ENCODE measurements around the gene NDUFB10. TPM values are rescaled to one million over a fixed set of nuclear protein-coding genes. Genes with fewer than 3 reads are reported as not detected.

The NDUFB10 gene
- total RNA-seq: 100 to 1,000 TPM in 1 of 2 donors, 10 to 100 TPM in 1; 65.3 to 122 TPM

DNA sequence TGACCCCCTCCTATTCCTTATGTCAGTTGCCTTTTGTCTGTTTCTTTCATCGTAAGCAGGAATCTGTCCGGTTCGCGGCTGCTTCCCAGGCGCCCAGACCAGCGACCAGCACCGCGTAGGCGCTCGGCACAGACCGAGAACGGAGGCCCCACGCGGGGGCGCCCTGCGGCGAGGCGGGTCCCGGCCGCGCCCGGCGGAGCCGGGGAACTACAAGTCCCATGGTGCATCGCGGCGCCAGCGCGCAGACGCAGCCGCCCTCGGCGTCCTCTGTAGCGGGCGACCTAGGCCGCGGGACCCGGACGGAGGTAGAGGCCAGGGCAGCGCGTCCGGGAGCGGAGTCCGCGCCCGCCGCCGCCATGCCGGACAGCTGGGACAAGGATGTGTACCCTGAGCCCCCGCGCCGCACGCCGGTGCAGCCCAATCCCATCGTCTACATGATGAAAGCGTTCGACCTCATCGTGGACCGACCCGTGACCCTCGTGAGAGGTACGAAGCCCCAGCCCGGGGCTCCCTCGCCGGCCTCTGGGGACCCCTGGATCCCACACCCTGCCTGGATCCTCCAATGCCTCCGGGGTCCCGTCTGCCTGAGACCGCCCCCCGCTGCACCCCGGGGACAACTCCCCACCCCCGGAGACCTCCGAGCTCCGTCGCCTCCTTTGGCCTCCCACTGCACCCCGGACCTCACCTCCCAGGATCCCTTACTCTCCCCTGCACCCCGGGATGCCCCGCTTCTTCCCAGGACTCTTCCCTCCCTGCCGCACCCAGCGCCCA lies at the start of gene NDUFB10:
Gene NDUFB10 (plus strand): TSS at position 270 of the 771 bp plus-strand sequence. CDS start 87 bp downstream, at position 357.
- H3K36me3 Mint-ChIP-seq (ENCODE audit: low read depth): peaks cover 48% of the 10 kb centered on the region
- H3K9me3 Mint-ChIP-seq: no peaks in the 10 kb centered on the region
- peak within 1 kb of the TSS; percentile 89 for H3K4me3 Mint-ChIP-seq
- H3K4me1 Mint-ChIP-seq: peaks cover 14% of the 10 kb centered on the region
- peak; percentile 91 for ATAC-seq (replicated peaks)
- H3K27ac Mint-ChIP-seq: peak within 1 kb of the TSS; percentile 88
- H3K27me3 Mint-ChIP-seq: no peaks in the 10 kb centered on the region

DNA sequence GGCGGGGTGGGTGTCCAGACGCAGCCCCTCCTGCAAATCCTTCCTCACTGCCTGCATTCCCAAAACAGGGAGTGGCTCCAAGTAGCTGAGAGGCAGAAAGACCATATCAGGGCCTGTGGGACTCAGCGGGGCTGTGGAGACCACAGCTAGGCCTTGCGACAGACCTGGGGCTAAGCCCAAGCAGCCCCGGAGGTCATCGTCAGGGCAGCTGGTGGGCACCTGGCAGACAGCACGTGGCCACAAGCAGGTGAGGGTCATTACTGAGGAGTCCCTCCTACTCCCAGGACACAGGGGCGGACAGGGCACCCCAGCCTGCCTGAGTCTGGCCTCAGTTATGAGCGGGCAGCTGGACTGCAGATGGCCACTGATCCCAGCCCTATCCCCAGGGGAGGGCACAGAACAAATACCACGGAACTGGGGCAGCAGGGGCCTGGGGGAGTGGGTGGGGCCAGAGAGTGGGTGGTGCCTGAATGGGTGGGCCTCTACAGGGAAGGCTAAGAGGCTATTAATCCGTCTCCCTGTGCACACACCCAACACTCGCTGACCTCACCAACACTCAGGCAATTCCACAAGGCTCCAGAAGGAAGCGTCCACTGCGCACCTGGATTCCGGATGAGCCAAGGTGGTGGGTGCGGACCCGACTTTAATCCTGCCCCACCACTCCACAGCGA lies 49.6 kb upstream of the NDUFB10 start:
- no peak overlapping the region for H3K27ac Mint-ChIP-seq
- no peaks in the 10 kb centered on the region for H3K4me1 Mint-ChIP-seq
- H3K4me3 Mint-ChIP-seq: no peak overlapping the region
- H3K9me3 Mint-ChIP-seq: no peaks in the 10 kb centered on the region
- no peaks in the 10 kb centered on the region for H3K36me3 Mint-ChIP-seq (ENCODE audit: low read depth)
- peaks cover 12% of the 10 kb centered on the region for H3K27me3 Mint-ChIP-seq
- ATAC-seq (replicated peaks): no peak

DNA sequence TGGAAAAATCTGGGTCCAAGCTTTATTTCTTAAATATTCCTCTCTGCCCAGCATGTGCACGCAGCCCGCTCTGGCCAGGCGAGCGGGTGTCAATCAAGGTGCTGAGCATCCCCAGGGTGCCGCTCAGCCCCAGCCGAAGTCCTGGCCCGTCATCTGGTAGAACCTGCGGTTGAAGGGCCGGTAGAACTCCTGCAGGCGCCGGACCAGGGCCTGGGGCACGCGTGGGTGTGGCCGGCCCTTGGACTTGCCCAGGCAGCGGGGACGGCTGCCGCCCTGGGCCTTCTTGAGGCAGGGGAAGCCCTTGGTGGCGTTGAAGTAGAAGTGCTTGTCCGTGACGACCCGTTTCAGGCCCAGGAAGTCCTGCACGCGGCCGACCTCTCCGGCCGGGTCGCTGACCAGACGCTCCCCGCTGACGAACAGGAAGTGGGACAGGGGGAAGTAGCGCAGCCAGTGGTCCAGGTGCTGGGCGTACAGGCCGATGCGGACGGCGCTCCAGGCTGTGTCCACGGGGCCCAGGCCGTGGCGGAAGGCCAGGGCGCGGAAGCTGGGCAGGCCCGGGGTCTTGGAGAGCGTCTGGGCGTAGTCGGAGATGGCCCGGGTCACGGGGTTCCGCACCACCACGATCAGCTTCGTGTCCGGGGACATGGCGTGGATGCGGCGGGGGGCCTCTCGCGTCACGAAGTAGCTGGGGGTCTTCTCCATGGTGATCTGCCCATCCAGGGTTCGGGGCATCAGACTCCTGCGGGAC lies 47.7 kb upstream of the NDUFB10 start:
- no peaks in the 10 kb centered on the region for H3K9me3 Mint-ChIP-seq
- peaks cover 27% of the 10 kb centered on the region for H3K27me3 Mint-ChIP-seq
- no peak for ATAC-seq (replicated peaks)
- no peaks in the 10 kb centered on the region for H3K36me3 Mint-ChIP-seq (ENCODE audit: low read depth)
- no peak overlapping the region for H3K27ac Mint-ChIP-seq
- H3K4me3 Mint-ChIP-seq: no peak overlapping the region
- H3K4me1 Mint-ChIP-seq: no peaks in the 10 kb centered on the region

GRCh38 chr16:1912215-1912543 lies 47.2 kb upstream of the NDUFB10 start:
- no peaks in the 10 kb centered on the region for H3K9me3 Mint-ChIP-seq
- no peak for ATAC-seq (replicated peaks)
- H3K27me3 Mint-ChIP-seq: peaks cover 28% of the 10 kb centered on the region
- H3K4me3 Mint-ChIP-seq: no peak overlapping the region
- no peaks in the 10 kb centered on the region for H3K4me1 Mint-ChIP-seq
- H3K36me3 Mint-ChIP-seq (ENCODE audit: low read depth): no peaks in the 10 kb centered on the region
- no peak overlapping the region for H3K27ac Mint-ChIP-seq

DNA sequence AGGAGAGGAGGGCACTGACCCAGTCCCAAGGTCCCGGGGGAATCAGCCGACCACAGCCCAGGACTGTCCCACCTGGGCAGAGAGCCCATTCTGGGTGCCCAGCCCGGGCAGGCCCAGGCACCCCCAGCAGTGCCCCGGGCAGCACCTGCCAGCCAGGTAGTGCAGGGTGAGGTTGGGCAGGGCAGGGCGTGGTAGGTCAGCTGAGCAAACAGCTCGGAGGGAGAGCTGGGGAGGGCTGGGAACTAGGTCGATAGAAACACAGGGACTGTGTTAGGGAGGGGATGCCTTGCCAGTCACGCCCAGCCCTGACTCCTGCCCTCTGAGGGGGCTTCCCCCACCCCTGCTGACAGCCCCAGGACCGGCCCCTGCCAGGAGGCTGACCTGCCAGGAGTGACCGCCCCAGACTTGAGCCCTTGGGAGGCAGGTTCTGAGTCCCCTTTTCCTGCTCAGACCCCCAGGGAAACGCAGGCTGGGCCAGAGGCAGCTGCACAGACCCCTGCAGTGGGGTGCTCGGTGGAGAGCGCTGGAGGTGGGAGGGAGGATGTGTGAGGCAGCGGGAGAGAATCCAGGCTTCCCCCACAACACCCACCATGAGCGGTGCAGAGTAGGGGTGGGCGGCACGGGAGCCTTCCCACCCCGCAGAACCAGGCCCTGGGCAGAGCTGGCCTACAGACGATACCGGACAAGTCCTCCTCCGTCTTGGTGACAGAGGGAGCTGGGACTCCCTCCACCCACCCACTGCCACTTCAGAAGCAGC lies 45.8 kb upstream of the NDUFB10 start:
- H3K27me3 Mint-ChIP-seq: peaks cover 27% of the 10 kb centered on the region
- H3K27ac Mint-ChIP-seq: no peak overlapping the region
- H3K9me3 Mint-ChIP-seq: no peaks in the 10 kb centered on the region
- H3K4me1 Mint-ChIP-seq: no peaks in the 10 kb centered on the region
- no peaks in the 10 kb centered on the region for H3K36me3 Mint-ChIP-seq (ENCODE audit: low read depth)
- ATAC-seq (replicated peaks): no peak
- no peak overlapping the region for H3K4me3 Mint-ChIP-seq

- no peaks in the 10 kb centered on the region for H3K36me3 Mint-ChIP-seq (ENCODE audit: low read depth)
Observed at GRCh38 chr16:1914084-1914608, 45.2 kb upstream of the NDUFB10 start.

DNA sequence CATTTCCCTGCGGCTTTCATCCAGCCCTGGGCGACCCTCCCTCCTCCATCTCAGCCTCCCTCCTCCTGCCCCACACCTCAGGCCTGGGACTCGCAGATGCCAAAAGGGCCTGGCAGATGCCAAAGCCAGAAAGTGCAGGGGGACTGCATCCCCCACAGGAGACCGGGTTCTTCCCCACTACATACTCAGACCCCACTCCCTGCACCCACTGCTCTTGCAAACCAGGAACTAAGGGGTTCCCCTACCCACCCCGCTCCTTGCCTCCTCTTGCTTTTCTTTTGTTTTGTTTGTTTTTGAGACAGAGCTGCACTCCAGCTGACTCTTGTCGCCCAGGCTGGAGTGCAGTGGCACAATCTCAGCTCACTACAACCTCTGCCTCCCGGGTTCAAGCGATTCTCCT lies 44.4 kb upstream of the NDUFB10 start:
- Mint-ChIP-seq H3K4me1 (no peaks in the 10 kb centered on the region), H3K9me3 (no peaks in the 10 kb centered on the region), H3K27me3 (peaks cover 26% of the 10 kb centered on the region), H3K36me3 (ENCODE audit: low read depth) (no peaks in the 10 kb centered on the region), H3K4me3 (no peak overlapping the region), H3K27ac (no peak overlapping the region)
- no peak for ATAC-seq (replicated peaks)

More at GRCh38 chr16:1914084-1914608, 45.2 kb upstream of the NDUFB10 start:
- Mint-ChIP-seq H3K4me1 (no peaks in the 10 kb centered on the region), H3K27ac (no peak overlapping the region), H3K4me3 (no peak overlapping the region), H3K27me3 (peaks cover 26% of the 10 kb centered on the region), H3K9me3 (no peaks in the 10 kb centered on the region)
- no peak for ATAC-seq (replicated peaks)

DNA sequence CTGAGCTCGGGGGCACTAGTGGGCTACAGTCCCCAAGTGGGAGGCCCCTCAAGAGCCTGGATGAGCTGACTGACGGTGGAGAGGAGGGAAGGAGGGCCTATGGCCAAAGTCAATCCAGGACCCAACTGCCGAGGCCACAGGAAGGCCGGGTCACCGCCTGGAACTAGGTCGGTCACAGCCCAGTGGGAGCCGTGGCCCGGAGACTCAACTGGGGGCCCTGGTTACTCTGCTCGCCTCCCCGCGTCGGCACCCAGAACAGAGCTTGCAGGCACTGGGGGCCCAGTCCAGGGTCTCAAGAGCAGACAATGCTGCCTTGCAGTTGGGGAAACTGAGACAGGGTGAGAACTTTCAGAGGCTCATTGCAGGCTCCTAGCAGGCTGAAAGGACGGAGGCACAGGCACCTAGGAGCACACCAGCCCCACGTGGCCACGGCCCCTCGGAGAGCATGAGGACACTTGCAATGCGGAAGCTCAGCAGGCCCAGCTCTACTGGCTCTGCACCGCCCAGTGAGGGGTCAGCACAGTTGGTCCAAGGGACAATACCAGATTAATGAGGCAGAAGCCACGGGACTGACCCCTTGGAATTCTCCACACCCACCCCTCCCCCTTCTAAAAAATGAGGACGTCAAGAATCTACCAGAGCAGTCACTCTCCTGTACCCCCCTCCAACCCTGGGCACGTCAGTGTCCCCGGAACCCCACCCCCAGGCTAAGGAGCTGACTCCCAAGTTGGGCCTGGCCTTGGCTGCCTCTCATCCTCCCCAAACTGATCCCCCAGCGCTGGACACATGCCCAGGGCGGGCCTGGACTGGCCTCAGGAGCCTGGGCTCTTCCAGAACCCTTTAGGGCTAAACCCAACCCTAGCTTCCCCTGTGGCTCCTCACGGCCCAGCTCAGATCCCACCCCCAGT lies 43.4 kb upstream of the NDUFB10 start:
- Mint-ChIP-seq H3K27ac (no peak overlapping the region), H3K4me1 (no peaks in the 10 kb centered on the region), H3K4me3 (no peak overlapping the region), H3K27me3 (peaks cover 33% of the 10 kb centered on the region), H3K9me3 (no peaks in the 10 kb centered on the region), H3K36me3 (ENCODE audit: low read depth) (no peaks in the 10 kb centered on the region)
- no peak for ATAC-seq (replicated peaks)

- no peak for ATAC-seq (replicated peaks)
- no peaks in the 10 kb centered on the region for H3K36me3 Mint-ChIP-seq (ENCODE audit: low read depth)
- H3K9me3 Mint-ChIP-seq: no peaks in the 10 kb centered on the region
- H3K27me3 Mint-ChIP-seq: peaks cover 39% of the 10 kb centered on the region
- H3K4me1 Mint-ChIP-seq: no peaks in the 10 kb centered on the region
- no peak overlapping the region for H3K27ac Mint-ChIP-seq
- no peak overlapping the region for H3K4me3 Mint-ChIP-seq
Observed at GRCh38 chr16:1916640-1916990, 42.7 kb upstream of the NDUFB10 start.

GRCh38 chr16:1917056-1917664 lies 42.2 kb upstream of the NDUFB10 start:
- Mint-ChIP-seq H3K27ac (no peak overlapping the region), H3K4me1 (no peaks in the 10 kb centered on the region), H3K4me3 (no peak overlapping the region), H3K36me3 (ENCODE audit: low read depth) (no peaks in the 10 kb centered on the region), H3K9me3 (no peaks in the 10 kb centered on the region), H3K27me3 (peaks cover 40% of the 10 kb centered on the region)
- no peak for ATAC-seq (replicated peaks)

DNA sequence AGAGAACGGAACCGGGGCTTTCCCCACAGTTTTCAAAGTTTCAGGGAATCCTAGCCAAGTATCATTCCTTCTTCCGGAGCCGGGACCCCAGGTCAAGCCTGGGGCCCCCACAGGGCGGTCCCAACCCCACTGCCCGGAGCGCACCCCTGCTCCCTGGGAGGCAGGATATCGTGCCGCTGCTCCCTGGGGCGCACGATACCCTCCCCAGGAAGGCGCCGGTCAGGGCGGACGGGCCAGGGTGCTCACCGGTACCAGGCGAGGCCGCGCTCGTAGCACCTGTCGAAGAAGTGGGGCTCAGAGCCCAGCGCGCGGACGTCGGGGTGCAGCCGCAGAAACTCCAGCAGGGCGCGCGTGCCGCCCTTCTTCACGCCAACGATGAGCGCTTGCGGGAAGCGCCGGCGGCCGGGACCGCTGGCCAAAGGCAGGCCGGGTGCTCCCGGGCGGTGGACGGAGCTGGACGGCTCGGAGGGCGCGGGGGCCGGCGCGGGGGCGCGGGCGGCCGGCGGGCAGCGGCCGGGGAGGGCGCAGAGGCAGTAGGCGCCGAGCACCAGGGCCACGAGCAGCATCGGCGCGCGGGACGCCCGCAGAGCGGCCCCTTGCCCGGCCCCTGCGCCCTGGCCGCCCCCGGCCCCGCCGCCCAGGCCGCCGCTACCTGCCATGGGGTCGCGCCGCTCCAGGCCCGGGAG lies 41.5 kb upstream of the NDUFB10 start:
- Mint-ChIP-seq H3K27me3 (peaks cover 46% of the 10 kb centered on the region), H3K4me3 (no peak overlapping the region)

GRCh38 chr16:1918351-1919326 lies 40.7 kb upstream of the NDUFB10 start, which contains the start of gene HS3ST6:
HS3ST6 (minus strand) TSS chr16:1918415; CDS start chr16:1918323, 92 bp downstream.
- Mint-ChIP-seq H3K4me3 (no peak within 1 kb of the TSS), H3K4me1 (no peaks in the 10 kb centered on the region), H3K27ac (no peak within 1 kb of the TSS), H3K36me3 (ENCODE audit: low read depth) (no peaks in the 10 kb centered on the region), H3K9me3 (no peaks in the 10 kb centered on the region), H3K27me3 (peaks cover 51% of the 10 kb centered on the region)
- no peak for ATAC-seq (replicated peaks)

More for the DNA sequence above, 41.5 kb upstream of the NDUFB10 start:
- H3K36me3 Mint-ChIP-seq (ENCODE audit: low read depth): no peaks in the 10 kb centered on the region
- no peak overlapping the region for H3K27ac Mint-ChIP-seq
- no peak for ATAC-seq (replicated peaks)
- H3K9me3 Mint-ChIP-seq: no peaks in the 10 kb centered on the region
- no peaks in the 10 kb centered on the region for H3K4me1 Mint-ChIP-seq

Measured in activated T-helper 17 cell treated with anti-CD3 and anti-CD28 coated beads, Interleukin-2, amount 50 U/mL, for 72 hours (primary cell).